GM18499 (cell line): ENCODE data around the gene DCUN1D3.

Experiments
- ATAC-seq: cut with Tn5 transposase; IDR thresholded peaks from one replicate; pipeline ENCODE4 v1.9.1; 2021; ENCODE audit warnings: moderate number of reproducible peaks; ENCODE audit not compliant: insufficient read depth, unreplicated experiment

The DCUN1D3 gene

DNA sequence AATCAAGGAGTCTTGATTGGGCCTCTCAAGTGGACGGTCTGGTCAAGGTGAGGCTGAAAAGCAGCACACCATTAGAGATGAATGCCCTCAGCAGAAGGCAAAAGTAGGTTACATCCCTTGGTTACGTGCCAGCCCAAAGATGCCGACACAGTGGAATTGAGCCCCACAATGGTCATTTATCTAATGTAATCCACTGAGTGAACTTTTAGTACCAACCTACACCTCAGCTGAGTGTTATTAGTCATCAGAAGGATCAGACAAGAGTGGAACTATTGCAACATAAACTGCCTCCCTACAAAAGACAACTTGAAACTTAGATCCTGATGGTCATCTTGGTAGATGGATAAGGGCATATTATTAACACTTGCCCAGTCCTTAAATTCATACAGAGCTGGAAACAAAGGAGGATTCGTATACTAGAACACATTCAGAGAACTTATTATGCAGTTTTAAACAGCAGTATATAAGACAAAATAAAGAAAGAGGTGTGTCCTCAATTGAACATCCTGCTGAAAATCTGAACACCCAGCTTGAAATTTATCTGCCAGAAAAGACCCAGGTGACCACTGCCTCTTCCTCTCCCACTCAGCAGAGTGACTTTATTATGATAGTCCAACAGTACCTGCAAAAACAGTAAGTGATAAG lies 2.8 kb downstream of the DCUN1D3 start:
- no peak for ATAC-seq

DNA sequence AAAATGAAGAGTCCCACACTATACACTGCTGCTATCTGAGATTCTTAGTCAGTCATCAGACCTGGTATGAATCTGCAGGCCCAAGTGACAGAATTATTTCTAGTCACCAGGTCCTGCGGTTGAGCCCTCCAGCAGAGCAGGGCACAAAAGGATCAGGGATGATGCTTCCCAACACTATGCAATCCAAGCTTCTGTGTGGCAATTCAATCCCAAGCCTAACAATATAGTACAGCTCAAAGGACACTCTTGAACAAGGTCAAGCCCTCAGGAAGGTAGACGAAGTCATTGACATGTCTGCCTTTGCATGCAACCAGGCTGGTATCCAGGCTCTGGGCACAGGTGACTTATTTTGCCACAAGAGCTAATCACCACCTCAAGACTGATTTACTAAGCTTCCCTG lies 5.8 kb downstream of the DCUN1D3 start:
- ATAC-seq: no peak

DNA sequence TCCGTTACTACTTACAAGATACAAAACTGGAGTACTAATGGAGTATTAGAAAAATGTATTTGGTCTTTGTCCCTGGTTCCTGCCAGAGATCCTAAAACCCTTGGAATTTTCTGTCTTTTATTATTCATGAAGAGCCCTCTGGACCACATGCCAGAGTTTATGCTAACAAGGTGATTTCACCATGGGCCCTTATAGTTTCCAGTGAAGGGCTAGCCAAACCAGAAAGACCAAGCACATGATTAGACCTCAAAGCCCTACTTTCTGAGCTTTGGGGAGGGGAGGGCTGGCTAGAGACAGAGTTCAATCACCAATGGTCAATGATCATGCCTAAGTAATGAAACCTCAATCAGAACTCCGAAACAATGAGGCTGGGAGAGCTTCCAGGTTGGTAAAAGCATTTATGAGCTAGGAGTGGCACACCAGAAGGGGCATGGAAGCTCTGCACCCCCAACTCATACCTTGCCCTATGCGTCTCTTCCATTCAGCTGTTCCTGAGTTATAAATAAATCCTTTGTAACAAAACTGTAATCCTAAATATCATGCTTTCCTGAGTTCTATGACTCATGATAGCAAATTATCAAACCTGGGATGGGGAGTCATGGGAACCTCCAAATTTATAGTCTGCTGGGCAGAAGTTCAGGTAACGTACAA lies 10.4 kb downstream of the DCUN1D3 start:
- ATAC-seq: no peak

DNA sequence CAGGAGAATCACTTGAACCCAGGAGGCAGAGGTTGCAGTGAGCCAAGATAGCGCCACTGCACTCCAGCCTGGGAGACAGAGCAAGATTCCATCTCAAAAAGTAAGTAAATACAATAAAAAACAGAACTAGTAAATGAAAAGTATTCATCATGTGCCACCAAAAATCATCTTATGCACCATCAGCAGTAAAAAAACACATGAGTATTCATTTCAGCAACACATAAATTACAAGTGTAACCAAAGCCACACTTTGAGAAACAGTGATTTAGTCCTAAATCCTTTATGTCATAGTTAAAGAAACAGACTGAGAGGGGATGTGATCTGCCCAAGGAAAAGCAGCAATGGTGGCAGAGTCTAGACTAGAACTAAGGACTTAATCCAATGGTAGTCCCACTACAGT lies 13.0 kb downstream of the DCUN1D3 start:
- no peak for ATAC-seq

DNA sequence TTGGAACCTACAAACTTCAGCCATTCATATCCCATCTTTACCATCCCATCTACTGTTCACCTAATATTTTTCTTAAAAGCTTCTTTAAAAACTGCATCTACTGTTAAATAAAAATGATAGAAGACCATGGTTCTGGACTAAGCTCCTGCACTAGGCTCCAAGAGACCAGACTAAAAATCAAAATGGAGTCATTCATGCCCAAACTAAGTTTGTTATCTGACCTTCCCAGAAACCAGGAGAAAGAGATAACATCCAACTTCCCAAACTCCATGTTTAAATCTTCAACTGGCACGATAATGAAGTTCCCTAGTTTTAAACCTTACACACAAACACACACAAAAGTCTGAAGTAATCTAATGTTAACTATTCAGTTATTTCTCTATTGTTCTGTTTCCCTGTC lies 13.8 kb downstream of the DCUN1D3 start:
- ATAC-seq: no peak

DNA sequence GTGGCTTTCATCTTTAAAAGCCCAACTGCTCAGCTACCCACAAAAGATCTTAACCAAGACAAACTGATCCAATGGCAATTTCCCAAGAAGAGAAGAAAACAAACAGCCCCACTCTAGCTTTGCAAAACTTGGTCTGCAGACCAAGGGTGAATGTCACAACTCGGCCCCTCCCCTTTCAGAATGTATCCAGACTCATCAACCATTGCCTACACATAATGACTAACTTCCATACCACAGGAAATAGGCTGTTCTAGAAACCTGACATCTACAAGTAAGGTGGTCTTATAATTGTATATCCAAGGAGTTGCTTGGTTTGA lies 16.0 kb downstream of the DCUN1D3 start:
- ATAC-seq: no peak

DNA sequence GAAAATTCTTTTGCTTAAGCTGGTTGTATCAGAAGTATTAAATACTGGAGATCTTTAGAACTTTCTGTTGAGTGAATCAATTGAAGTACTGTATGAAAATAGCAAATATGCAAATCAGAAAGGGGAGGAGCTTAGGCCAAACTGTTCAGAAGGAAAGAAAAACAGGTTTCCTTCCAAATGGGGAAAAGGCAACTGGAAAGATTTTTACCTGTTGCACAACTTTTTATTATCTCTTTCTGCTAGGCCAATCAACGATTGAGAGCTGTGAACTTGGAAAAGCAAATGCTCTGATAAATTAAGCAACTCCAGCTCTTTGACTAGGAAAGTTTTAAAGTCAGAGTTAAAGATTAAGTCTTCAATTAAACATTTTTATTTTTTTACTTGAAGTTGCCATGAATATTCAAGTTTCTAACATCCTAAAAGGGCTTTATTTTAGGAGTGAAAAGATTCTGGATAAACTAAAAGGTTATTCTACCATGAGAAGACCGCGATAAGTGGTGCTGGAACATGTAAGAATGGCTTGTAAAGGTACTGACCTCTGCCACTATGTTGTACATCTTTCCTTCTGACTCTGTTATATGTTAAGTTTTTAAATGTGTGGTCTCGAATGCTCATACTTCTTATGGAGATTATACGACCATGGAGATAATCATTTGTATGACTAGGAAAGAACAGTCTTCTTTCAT lies 16.5 kb downstream of the DCUN1D3 start:
- ATAC-seq: no peak

DNA sequence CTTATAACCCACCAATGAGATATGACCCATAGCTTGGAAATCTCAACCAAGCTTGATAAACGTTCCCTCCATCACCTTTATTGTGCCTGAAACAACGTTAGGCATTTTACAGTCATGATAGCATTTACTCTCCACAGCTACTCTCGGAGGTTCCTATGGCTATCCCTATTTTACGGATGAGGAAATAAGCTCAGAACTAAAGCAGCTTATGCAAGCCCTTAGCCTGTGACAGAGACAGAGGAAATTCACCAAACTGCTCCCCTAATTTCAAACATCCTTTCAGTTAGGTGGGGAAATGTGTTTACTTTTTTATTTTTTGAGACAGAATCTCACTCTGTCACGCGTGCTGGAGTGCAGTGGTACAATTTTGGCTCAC lies 18.7 kb downstream of the DCUN1D3 start:
- ATAC-seq: no peak

DNA sequence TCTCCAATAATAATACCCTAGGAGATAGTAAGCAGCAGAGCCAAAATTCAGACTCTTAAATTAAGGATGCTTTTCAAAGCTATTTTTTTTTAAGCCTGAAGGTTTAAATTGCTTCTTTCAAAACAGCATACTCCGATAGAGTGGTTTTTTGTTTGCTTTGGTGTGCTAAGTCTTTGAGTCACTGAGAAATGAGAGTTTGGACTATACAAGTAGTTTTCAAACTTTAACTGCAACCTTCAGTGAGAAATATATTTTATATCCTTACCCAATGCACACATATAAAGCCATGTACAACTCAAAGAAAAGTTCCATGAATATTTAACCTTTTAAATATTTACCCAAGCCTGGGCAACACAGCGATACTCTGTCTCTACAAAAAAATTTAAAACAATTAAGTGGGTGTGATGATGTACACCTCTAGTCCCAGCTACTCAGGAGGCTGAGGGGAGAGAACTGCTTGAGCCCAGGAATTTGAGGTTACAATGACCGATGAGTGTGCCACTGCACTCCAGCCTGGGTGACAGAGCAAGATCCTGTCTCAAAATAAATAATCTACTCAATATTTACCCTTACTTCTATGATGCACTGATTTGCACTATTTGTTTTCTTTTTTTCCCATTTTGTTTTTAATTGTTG lies 19.2 kb downstream of the DCUN1D3 start:
- no peak for ATAC-seq

DNA sequence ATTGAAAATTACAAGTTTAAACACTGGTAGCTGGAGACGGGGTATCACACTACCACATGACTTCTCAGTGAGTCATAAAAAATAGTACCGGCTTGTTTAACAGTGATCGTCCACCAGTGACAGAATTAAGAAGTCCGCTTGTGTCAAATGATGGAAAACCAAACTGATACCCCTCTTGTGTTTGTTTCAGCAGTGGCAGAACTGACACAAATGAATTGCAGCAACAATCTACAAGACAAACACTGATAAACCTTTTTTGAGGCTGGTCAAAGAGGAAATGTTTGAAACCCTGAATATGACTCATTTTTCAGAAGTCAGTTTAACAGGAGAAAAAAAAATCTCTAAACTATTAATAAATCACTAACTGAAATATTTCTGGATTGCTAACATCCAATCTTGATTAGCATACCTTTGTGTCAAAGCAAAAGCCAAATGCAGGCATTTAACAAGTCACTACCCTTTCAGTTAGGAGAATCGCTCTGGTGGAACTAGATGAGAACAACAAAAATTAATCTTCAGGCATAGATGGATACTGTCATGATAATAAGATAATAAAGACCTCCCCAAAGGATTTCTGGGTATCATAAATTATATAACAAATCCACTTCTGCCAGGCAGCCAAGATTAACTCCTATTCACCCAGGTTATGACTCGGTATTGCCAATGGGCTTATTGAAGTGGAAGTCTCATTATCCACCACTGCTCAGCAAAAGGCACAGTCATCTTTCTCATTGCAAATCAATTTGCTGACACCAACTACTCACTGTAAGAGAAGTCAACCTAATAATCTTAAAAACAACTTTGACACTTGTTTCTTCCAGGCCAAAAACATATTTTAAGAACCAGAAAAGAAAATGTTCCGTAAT lies 20.8 kb downstream of the DCUN1D3 start:
- no peak for ATAC-seq

DNA sequence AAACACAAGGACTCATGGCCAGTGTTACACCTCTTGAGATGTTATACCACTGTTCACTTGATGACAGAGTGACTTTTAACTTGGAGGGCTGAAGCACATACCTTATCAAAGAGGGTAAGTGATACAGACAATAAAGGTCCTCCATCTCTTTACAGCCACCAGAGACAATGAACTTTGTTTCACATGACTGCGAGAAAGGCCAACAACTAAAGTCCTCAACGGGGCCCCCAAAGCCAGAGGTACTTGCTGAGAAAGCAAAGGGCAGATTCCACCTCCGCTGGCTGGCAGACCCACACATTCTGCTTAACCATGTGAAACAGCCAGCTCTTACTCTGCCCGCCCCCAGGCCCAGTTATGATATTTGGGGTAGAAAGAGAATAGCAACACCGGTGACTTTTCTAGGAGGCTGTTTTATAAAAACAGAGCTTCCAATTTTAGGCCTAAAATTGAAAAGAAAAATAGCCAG lies 21.4 kb downstream of the DCUN1D3 start:
- no peak for ATAC-seq

DNA sequence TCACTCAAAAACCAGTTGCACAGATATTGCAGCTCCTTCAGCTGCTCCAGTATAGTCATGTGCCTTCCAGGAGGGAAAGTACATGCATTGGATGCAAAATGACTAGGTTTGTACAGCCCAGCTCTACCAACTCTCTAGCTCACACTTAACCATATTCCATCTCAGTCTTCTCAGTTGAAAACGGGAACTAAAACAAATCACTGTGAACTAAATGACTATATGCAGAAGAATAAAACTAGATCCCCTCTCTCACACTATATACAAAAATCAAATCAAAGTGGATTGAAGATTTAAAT lies 24.9 kb downstream of the DCUN1D3 start:
- ATAC-seq: no peak

DNA sequence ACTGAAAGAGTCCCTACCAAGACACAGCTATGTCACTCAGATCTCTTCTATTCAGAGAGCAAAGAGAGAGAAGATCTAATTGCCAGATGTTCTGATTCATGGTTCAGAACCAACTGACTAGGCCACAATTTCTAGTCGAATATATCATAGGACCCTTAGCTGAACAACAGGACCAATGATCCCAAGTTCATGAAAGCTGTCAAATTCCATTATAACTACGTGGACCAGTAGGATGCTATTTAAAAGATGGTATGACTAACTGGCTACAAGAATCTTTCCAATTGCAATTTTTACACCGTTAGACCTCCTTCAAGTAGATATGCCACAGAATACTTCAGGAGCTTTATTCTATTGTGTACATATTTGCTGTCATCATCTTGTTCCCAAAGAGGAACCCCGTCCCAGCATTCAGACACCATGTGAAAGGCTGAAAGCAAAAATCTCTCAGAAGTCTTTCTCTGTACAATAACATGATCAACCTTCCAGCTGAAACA lies 26.0 kb downstream of the DCUN1D3 start:
- ATAC-seq: no peak

DNA sequence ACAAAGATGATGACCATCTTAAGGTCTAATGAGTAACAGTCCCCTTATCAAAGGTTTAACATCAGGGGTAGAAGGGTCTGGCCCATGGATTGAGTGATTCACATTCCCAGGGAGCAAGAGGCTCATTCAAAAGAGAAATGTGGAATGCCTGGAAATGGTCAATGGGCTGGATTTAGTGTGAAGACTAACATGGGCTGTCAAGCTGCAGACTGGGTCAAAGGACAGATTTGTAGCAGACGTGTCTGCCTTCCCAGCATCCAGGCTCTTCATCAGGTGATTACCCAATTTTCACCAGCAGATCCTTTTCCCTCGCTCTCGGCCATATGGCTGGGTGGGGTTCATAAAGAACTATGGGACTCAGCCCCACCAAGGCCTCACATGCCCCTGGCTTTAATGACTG lies 26.8 kb downstream of the DCUN1D3 start:
- ATAC-seq: no peak

DNA sequence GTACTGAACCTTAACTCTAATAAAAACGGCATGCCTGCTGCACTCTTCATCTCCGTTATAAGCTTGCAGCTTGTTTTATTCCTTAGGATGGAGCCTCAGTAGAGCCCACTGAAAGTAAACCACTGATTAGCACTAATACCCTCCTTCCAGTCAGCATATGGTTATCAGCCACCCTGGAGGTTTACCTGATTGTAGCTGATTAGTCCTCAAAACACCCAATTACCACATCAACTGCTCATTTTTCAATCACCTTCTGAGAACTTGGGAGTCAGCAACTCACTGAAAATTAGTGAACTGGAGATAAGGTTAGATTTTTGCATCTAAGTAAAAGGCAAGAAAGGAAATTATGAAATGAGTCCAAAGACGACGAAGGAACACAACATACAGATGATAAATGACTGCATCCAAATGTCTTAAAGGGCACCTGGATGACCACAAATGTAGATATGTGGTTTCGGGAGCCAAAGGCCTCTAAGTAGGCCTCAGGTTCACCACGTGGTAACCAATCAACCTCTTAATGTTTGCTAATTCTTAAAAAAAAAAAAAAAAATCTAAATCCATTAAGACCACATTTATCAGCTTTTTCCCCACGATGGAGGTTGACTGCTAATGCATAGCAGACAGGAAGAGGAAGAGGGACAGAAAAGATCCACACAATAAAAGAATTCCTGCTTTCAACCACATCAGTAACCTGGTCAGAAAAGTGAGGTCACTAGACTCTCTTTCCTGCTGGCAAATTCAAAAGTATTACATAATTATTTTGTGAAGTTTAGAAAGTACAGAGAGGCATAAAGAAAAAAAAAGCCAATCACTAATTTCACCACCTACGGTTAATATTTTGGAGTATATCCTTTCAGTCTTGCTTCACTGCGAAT lies 28.0 kb downstream of the DCUN1D3 start:
- no peak for ATAC-seq

DNA sequence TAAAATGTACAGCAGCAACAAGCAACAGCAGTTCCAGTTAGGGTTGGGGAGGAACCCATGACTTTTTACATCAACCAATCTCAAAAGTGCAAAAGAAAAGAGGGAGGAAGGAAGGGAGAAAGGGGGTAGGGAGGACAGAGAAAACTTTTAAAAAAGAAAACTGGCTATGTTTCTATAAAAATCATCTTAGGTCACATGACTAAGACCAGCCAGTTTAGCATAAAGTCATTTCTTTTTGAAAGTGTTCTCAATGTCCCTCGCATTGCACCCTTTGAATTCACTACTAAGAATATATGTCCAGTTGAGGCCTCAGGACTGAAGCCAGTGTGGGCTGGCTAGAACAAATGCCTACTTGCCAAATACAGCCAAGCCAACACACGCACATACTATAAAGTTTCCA lies 28.9 kb downstream of the DCUN1D3 start:
- ATAC-seq: no peak

DNA sequence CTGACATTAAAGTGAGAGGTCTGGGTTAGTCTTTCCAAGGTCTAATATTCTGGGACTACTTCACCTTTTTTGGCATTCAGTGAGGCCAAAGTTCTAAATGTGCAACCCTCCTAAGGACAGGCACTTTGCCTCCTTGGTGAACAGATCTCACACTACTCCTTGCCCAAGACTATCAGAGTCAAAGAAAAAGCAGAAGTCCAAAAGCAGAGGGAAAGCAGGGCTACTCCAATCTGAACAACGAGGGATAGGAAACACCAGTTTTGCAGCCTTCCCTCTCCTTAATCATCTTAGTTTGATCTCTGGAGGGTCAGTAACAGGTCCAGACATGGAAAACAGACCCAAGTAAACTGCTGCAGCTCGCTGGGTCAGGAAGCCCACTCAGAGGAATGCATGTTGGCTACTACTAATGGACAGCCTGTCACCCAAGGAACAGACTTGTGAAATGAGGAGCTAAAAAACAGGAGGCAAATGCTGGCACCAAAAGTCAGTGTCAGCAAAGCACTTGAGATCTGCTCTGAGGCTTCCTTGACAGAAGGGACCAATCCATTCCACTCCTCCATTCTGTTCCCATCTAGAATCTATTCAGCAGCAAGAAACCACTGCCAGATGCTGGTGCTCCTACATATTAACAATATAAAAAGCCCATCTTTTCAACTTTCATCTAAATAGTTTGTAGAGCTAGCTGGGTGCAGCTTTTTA lies 29.9 kb downstream of the DCUN1D3 start:
- no peak for ATAC-seq

DNA sequence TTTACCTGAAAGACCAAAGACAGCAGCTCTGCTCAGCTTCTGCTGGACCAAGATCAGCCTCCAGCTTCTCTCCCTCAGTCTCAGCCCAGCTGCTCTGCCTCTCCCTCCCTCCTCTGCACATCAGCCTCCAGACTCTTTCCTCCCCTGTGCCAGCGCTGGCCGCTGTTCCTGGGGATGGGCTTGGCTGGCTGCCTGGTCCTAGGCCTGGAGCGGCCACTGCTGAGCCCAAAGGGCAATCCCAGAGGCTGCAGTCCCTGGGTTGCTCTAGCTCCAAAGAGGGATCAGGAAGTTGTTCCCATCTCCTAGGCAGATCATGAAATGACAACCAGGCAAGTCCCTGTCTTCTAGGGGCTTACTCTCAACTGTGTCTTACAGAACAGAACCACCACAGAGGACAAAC lies 31.3 kb downstream of the DCUN1D3 start:
- ATAC-seq: no peak

DNA sequence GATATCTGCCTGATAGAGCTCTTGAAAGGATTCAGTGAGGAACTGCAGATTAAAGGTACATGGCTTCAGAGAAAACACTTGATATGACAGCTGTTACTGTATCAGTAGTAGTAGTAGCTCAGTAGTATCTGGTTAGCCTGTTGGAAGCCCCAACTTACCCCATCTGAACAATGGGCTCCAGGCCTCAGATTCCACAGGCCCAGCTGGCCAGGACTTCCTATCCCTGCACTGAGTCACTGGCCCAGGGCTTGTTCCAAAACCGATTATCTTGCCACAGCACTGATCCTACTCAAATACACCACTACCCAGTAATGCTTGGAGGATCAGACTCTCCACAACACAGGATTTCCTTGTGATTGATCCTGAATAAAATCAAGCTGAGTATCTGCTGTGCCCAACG lies 32.6 kb downstream of the DCUN1D3 start:
- ATAC-seq: no peak
